Fibroblast of lung (primary cell): ENCODE data around the gene HTT. TPM values are rescaled to one million over a fixed set of nuclear protein-coding genes. Genes with fewer than 3 reads are reported as not detected.

Experiments
- DNase-seq, 2 donors: peaks; one replicate each; pipeline versions ENCODE4 v3.0.0 to v3.0.0-alpha.2; 2010; ENCODE audit warnings: low read depth in 2 of 2
- H2AFZ ChIP-seq: 2 replicates; pipeline ENCODE4 v1.5.1; 2012; ENCODE audit warnings: low read length, control low read depth, inconsistent platforms
- H3K27ac ChIP-seq: 2 replicates; pipeline ENCODE4 v1.5.1; 2011; ENCODE audit warnings: low read length, control low read depth; ENCODE audit not compliant: insufficient read depth
- H3K27me3 ChIP-seq: 2 replicates; pipeline ENCODE4 v1.5.1; 2011; ENCODE audit warnings: mild to moderate bottlenecking, low read length; ENCODE audit not compliant: control insufficient read depth, insufficient read depth
- H3K36me3 ChIP-seq: 2 replicates; pipeline ENCODE4 v1.5.1; 2011; ENCODE audit warnings: low read length; ENCODE audit not compliant: control insufficient read depth, insufficient read depth
- H3K4me1 ChIP-seq: 2 replicates; pipeline ENCODE4 v1.5.1; 2011; ENCODE audit warnings: low read length; ENCODE audit not compliant: control insufficient read depth, insufficient read depth; ENCODE audit errors: extremely low read depth
- H3K4me2 ChIP-seq: 2 replicates; pipeline ENCODE4 v1.5.1; 2011; ENCODE audit warnings: low read length, control low read depth; ENCODE audit not compliant: insufficient read depth; ENCODE audit errors: extremely low read depth
- H3K4me3 ChIP-seq, 4 experiments: fragments of 200-600 bp in 1 of 4; sonication (generic) in 1 of 4; replicated peaks in 1 of 4; 2 replicates each; pipeline ENCODE4 v1.5.1; 2011 to 2016; ENCODE audit warnings: low read length in 4 of 4, low read depth in 3 of 4, mild to moderate bottlenecking in 3 of 4, control low read depth in 2 of 4, inconsistent platforms in 1 of 4, mixed read lengths in 1 of 4; ENCODE audit not compliant: insufficient read depth in 1 of 4; ENCODE audit errors: control extremely low read depth in 1 of 4
- H3K79me2 ChIP-seq: 2 replicates; pipeline ENCODE4 v1.5.1; 2012; ENCODE audit warnings: mild to moderate bottlenecking, low read length, inconsistent platforms; ENCODE audit not compliant: control insufficient read depth, insufficient read depth
- H3K9ac ChIP-seq: 2 replicates; pipeline ENCODE4 v1.5.1; 2011; ENCODE audit warnings: mild to moderate bottlenecking, low read length, control low read depth; ENCODE audit not compliant: insufficient read depth
- H3K9me3 ChIP-seq: 2 replicates; pipeline ENCODE4 v1.5.1; 2012; ENCODE audit warnings: low read depth, low read length; ENCODE audit not compliant: control insufficient read depth, insufficient read depth
- H4K20me1 ChIP-seq: 2 replicates; pipeline ENCODE4 v1.5.1; 2011; ENCODE audit warnings: low read length; ENCODE audit not compliant: control insufficient read depth, insufficient read depth; ENCODE audit errors: extremely low read depth
- CTCF ChIP-seq, 2 donors: IDR thresholded peaks in 1 of 2; conservative IDR thresholded peaks in 1 of 2; 1 replicate in 1 of 2; 2 replicates in 1 of 2; pipeline ENCODE4 v1.5.1; 2011 to 2012; ENCODE audit warnings: low read length in 2 of 2, control low read depth in 1 of 2, inconsistent platforms in 1 of 2, low read depth in 1 of 2, mild to moderate bottlenecking in 1 of 2
- EZH2 ChIP-seq: IDR thresholded peaks from 2 replicates; pipeline ENCODE4 v1.5.1; 2012; ENCODE audit warnings: low read length, control low read depth, mild to moderate bottlenecking; ENCODE audit errors: missing control alignments
- polyA plus RNA-seq, 2 donors: library from polyadenylated mRNA; depleted of rRNA in 1 of 2; stranded (reverse) in 1 of 2; unstranded in 1 of 2; fragments of >200 nt; gene quantifications; 2 replicates each; pipeline ENCODE4 v1.2.1, GENCODE V29; 2011 to 2012; ENCODE audit warnings: missing spikeins in 1 of 2
- total RNA-seq: library from RNA; depleted of rRNA; stranded (reverse); fragments of >200 nt; gene quantifications from 2 replicates; pipeline ENCODE4 v1.2.1, GENCODE V29; 2014

The HTT gene
- total and polyA plus RNA-seq, 2 donors (not counting 1 experiment from before 2014, with no cell fraction given), result 13.2 to 41.8 TPM

GRCh38 chr4:3253808-3254207 lies 179.3 kb downstream of the HTT start:
- no peak for TF ChIP-seq EZH2
- no peak for TF ChIP-seq CTCF (conservative IDR thresholded peaks at IDR 0.05 in 1 of 2, IDR thresholded peaks at IDR 0.05 in 1 of 2; ENCODE audit: low read depth in 1 of 2, low read length in 2 of 2)
- Histone ChIP-seq H3K9ac (no peak overlapping the region), H3K27ac (no peak overlapping the region), H3K36me3 (no peaks in the 10 kb centered on the region), H3K9me3 (no peaks in the 10 kb centered on the region), H3K4me2 (no peak overlapping the region), H3K4me3 (no peak overlapping the region), H3K4me1 (no peaks in the 10 kb centered on the region), H3K27me3 (no peaks in the 10 kb centered on the region), H4K20me1 (no peaks in the 10 kb centered on the region), H3K79me2 (no peaks in the 10 kb centered on the region), H2AFZ (no peak overlapping the region)
- DNase-seq, result no peak

GRCh38 chr4:3254302-3255131 lies 180.0 kb downstream of the HTT start:
- no peak for TF ChIP-seq EZH2
- Histone ChIP-seq H3K4me2 (no peak overlapping the region), H3K27me3 (no peaks in the 10 kb centered on the region), H3K36me3 (no peaks in the 10 kb centered on the region), H4K20me1 (no peaks in the 10 kb centered on the region), H3K4me1 (no peaks in the 10 kb centered on the region), H3K9ac (no peak overlapping the region), H3K9me3 (no peaks in the 10 kb centered on the region), H3K27ac (no peak overlapping the region), H3K79me2 (no peaks in the 10 kb centered on the region), H2AFZ (no peak overlapping the region), H3K4me3 (no peak overlapping the region)
- no peak for DNase-seq

- Histone ChIP-seq H3K9ac (no peak overlapping the region), H4K20me1 (no peaks in the 10 kb centered on the region), H3K27ac (no peak overlapping the region), H3K9me3 (no peaks in the 10 kb centered on the region), H3K4me2 (no peak overlapping the region), H3K36me3 (no peaks in the 10 kb centered on the region), H3K79me2 (no peaks in the 10 kb centered on the region), H3K4me3 (no peak overlapping the region), H3K4me1 (no peaks in the 10 kb centered on the region), H3K27me3 (no peaks in the 10 kb centered on the region), H2AFZ (no peak overlapping the region)
- no peak for DNase-seq
- TF ChIP-seq EZH2, result no peak
- TF ChIP-seq CTCF (conservative IDR thresholded peaks at IDR 0.05 in 1 of 2, IDR thresholded peaks at IDR 0.05 in 1 of 2; ENCODE audit: low read depth in 1 of 2, low read length in 2 of 2), result no peak
Measured at GRCh38 chr4:3255611-3256186, 181.2 kb downstream of the HTT start.
